MM.1S (cell line): ENCODE results near the gene LRRC27.

ENCODE experiments used
- CTCF ChIP-seq: fragments of 300-600 bp; sonication (generic); IDR thresholded peaks from 2 replicates; pipeline ENCODE4 v1.5.1; 2016; ENCODE audit warnings: antibody characterized with exemption, low read length, mixed read lengths
- EZH2 ChIP-seq: fragments of 300-600 bp; sonication (generic); optimal IDR thresholded peaks from 2 replicates; pipeline ENCODE3; 2017; ENCODE audit warnings: low read depth, mild to moderate bottlenecking, antibody characterized with exemption, low read length, mixed read lengths

DNA sequence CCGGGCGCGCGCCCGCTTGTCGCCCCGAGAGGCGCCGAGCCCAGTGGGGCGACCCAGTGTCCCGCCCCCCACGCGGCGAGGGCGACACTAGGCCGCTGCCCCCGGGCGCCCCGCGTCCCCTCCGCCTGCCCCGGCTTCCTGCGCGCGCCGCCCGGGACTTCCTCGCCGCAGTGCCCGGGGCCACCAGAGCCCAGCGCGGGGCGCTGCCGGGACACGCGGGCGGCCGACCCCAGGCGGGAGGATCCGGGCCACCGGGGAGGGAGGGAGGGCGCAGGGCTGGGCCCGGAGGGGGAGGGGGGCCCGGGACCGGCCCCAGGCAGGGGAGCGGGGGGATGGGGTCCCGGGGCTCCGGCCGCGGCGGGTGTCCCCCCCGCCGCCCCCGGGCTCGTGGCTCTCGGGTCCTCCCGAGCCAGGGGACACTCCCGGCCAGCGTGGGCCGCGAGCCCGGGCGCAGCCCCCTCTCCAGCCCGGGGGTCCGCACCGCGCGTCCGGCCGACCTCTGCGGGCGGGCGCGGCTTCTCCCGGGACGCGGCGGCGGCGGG is 64.6 kb downstream of the LRRC27 start:
- TF ChIP-seq CTCF, result no peak
- no peak for TF ChIP-seq EZH2
